Measurements from ENCODE around the gene MAGED1.

DNA sequence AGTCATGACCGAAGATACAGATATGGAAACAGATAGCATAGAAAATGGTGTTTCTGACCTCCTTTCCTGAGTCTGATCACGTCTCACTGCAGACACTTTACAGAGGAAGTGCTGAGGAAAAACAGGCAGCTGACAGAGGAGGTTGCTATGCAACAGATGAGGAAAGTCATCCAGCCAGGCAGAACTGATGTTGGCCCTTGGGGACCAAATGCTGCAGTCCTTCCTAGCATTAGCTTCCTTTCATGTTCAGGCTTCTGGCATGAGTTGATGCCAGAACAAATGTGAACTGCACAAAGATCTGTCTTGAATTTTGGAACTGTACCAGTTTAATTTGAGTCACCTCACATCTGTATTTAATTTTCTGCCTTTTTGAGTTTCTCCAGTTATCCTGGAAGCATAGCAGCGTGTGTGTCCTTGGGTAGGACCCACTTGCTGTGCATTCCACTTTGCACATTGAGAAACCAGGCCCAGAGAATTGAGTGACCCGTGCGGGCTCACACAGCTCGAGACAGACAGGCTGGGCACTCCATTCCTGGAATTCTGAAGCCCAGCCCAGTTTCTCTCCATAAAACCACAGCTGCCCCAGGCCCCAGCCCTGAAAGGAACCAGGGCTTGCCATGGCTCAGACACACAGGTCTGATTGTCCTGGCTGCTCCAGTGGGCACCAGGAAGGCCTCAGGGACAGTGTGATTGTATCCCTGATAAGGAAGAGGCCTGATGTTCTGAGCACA is 1.4 kb upstream of the MAGED1 start:
- TF ChIP-seq, protein P1, sequence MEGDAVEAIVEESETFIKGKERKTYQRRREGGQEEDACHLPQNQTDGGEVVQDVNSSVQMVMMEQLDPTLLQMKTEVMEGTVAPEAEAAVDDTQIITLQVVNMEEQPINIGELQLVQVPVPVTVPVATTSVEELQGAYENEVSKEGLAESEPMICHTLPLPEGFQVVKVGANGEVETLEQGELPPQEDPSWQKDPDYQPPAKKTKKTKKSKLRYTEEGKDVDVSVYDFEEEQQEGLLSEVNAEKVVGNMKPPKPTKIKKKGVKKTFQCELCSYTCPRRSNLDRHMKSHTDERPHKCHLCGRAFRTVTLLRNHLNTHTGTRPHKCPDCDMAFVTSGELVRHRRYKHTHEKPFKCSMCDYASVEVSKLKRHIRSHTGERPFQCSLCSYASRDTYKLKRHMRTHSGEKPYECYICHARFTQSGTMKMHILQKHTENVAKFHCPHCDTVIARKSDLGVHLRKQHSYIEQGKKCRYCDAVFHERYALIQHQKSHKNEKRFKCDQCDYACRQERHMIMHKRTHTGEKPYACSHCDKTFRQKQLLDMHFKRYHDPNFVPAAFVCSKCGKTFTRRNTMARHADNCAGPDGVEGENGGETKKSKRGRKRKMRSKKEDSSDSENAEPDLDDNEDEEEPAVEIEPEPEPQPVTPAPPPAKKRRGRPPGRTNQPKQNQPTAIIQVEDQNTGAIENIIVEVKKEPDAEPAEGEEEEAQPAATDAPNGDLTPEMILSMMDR (IDR thresholded peaks at IDR 0.05): no peak
- peak in 1 of 2 donors; percentile 14 for TF ChIP-seq POLR2A (IDR thresholded peaks at IDR 0.05)
